Measurements from ENCODE around the gene RNASE13. TPM values are rescaled to one million over a fixed set of nuclear protein-coding genes. Genes with fewer than 3 reads are reported as not detected.

RNASE13 gene
- polyA plus RNA-seq, 1 of the 3 experiments (the other 2 are of a cell fraction) = not detected

GRCh38 chr14:21001218-21001617 lies 33.4 kb downstream of the RNASE13 start (continued):
- no peak for TF ChIP-seq TCF12 (IDR thresholded peaks at IDR 0.05)

GRCh38 chr14:20999591-20999990 lies 35.0 kb downstream of the RNASE13 start:
- CTCF ChIA-PET = interaction anchor here (1.0 to 8.8 kb wide), 7 partner anchors 15 to 105 kb away, joined by 3 to 83 read pairs (median 23); no protein-coding TSS in a partner anchor
- Histone ChIP-seq H3K27me3 (ENCODE audit: insufficient read depth) (no peaks in the 10 kb centered on the region), H3K36me3 (replicated peaks in 1 of 2; ENCODE audit: control insufficient read depth in 1 of 2, insufficient read depth in 2 of 2, low read length in 1 of 2) (peaks cover 5 to 30% of the 10 kb centered on the region in 2 experiments), H3K4me3 (ENCODE audit: low read depth in 2 of 2, low read length in 1 of 2) (no peak overlapping the region), H3K4me2 (no peak overlapping the region), H2AFZ (ENCODE audit: low read depth) (no peak overlapping the region), H3K27ac (ENCODE audit: low read depth in 2 of 2, low read length in 1 of 2) (no peak overlapping the region), H3K9me2 (no peaks in the 10 kb centered on the region), H3K9ac (no peak overlapping the region), H4K20me1 (ENCODE audit: insufficient read depth) (no peaks in the 10 kb centered on the region), H3F3A (replicated peaks; ENCODE audit: insufficient read depth) (peaks cover 9% of the 10 kb centered on the region), H3K79me2 (ENCODE audit: insufficient read depth) (no peaks in the 10 kb centered on the region), H3K9me3 (no peaks in the 10 kb centered on the region), H3K4me1 (ENCODE audit: control insufficient read depth in 1 of 2, insufficient read depth in 2 of 2, low read depth in 1 of 2, low read length in 1 of 2) (no peaks in the 10 kb centered on the region; a peak in 1 of 4 replicates)
- POLR2A ChIA-PET = no interaction called here
- no peak for TF ChIP-seq PBX3 (IDR thresholded peaks at IDR 0.05)
- TF ChIP-seq FOSL2 (IDR thresholded peaks at IDR 0.05; ENCODE audit: borderline replicate concordance, low read depth) = no peak
- TF ChIP-seq NFIC (IDR thresholded peaks at IDR 0.05; ENCODE audit: borderline replicate concordance) = no peak
- TF ChIP-seq FOXM1 (IDR thresholded peaks at IDR 0.05; ENCODE audit: low read depth) = no peak
- no peak for TF ChIP-seq TAF1 (IDR thresholded peaks at IDR 0.05; ENCODE audit: borderline replicate concordance, low read depth, low read length)
- TF ChIP-seq TCF12 (IDR thresholded peaks at IDR 0.05) = no peak
- TF ChIP-seq IRF3 (IDR thresholded peaks at IDR 0.05; ENCODE audit: low read depth, low read length) = no peak
- TF ChIP-seq USF2 (IDR thresholded peaks at IDR 0.05; ENCODE audit: borderline replicate concordance, low read depth, low read length) = no peak
- no peak for TF ChIP-seq MAX (IDR thresholded peaks at IDR 0.05; ENCODE audit: low read depth)
- no peak for TF ChIP-seq FOXJ3 (CRISPR knock-in tag; IDR thresholded peaks at IDR 0.05)
- no peak for TF ChIP-seq MEF2A (IDR thresholded peaks at IDR 0.05; ENCODE audit: borderline replicate concordance, low read depth)
- TF ChIP-seq GATA2 (CRISPR knock-in tag; IDR thresholded peaks at IDR 0.05) = no peak
- no peak for TF ChIP-seq USF1 (IDR thresholded peaks at IDR 0.05; ENCODE audit: borderline replicate concordance, low read depth)
- no peak for TF ChIP-seq NRF1 (IDR thresholded peaks at IDR 0.05; ENCODE audit: low read depth, low read length)
- TF ChIP-seq SIN3A (IDR thresholded peaks at IDR 0.05; ENCODE audit: borderline replicate concordance, low read depth, low read length) = no peak
- DNase-seq = no peak
- 71% methylated on average over 4 of the region's 4 CpGs for WGBS (ENCODE audit: low lambda C conversion rate)
